Measurements from ENCODE around the gene CRX. TPM values are rescaled to one million over a fixed set of nuclear protein-coding genes. Genes with fewer than 3 reads are reported as not detected.

Gene CRX
- total and polyA plus RNA-seq, 2 donors (not counting 1 experiment from before 2014, with no cell fraction given) = not detected

DNA sequence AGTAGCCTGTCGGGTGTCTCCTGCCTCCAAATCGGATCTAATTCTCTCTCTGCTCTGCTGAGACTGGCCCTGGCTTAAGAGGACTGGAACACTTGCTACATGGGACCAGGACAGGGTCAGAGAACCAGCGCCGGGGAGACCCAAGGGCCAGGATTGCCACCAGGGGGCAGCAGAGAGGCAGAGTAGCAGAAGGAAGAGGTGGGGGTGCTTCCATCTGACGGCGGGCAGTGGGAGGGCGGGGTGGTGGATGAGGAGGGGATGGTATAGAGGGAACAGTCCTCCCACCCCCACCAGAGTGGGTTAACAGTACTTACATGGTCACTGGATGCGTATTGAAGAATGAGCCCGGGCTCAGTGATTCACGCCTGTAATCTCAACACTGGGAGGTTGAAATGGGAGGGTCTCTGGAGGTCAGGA is 31.3 kb upstream of the CRX start:
- H3K27ac ChIP-seq (ENCODE audit: insufficient read depth, low read length) = no peak overlapping the region
- TF ChIP-seq, protein P1, sequence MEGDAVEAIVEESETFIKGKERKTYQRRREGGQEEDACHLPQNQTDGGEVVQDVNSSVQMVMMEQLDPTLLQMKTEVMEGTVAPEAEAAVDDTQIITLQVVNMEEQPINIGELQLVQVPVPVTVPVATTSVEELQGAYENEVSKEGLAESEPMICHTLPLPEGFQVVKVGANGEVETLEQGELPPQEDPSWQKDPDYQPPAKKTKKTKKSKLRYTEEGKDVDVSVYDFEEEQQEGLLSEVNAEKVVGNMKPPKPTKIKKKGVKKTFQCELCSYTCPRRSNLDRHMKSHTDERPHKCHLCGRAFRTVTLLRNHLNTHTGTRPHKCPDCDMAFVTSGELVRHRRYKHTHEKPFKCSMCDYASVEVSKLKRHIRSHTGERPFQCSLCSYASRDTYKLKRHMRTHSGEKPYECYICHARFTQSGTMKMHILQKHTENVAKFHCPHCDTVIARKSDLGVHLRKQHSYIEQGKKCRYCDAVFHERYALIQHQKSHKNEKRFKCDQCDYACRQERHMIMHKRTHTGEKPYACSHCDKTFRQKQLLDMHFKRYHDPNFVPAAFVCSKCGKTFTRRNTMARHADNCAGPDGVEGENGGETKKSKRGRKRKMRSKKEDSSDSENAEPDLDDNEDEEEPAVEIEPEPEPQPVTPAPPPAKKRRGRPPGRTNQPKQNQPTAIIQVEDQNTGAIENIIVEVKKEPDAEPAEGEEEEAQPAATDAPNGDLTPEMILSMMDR (conservative IDR thresholded peaks at IDR 0.05 in 1 of 2, IDR thresholded peaks at IDR 0.05 in 1 of 2; ENCODE audit: low read depth in 1 of 2, low read length in 2 of 2) = peak; percentile 81 to 87
- TF ChIP-seq EZH2 (IDR thresholded peaks at IDR 0.05; ENCODE audit: low read length, missing control alignments) = no peak
- H3K79me2 ChIP-seq (ENCODE audit: control insufficient read depth, insufficient read depth, low read length) = no peaks in the 10 kb centered on the region
- H3K9ac ChIP-seq (ENCODE audit: insufficient read depth, low read length) = no peak overlapping the region
- no peak overlapping the region for H3K4me2 ChIP-seq (ENCODE audit: extremely low read depth, insufficient read depth, low read length)
- no peaks in the 10 kb centered on the region for H3K9me3 ChIP-seq (ENCODE audit: control insufficient read depth, insufficient read depth, low read depth, low read length)
- H3K4me1 ChIP-seq (ENCODE audit: control insufficient read depth, extremely low read depth, insufficient read depth, low read length) = no peaks in the 10 kb centered on the region
- no peak overlapping the region for H2AFZ ChIP-seq (ENCODE audit: low read length)
- peak; percentile 54 to 62 for DNase-seq (ENCODE audit: low read depth in 2 of 2)
- H4K20me1 ChIP-seq (ENCODE audit: control insufficient read depth, extremely low read depth, insufficient read depth, low read length) = no peaks in the 10 kb centered on the region
- no peaks in the 10 kb centered on the region for H3K36me3 ChIP-seq (ENCODE audit: control insufficient read depth, insufficient read depth, low read length)
- no peaks in the 10 kb centered on the region for H3K27me3 ChIP-seq (ENCODE audit: control insufficient read depth, insufficient read depth, low read length)
- H3K4me3 ChIP-seq (replicated peaks in 1 of 4; ENCODE audit: control extremely low read depth in 1 of 4, insufficient read depth in 1 of 4, low read depth in 3 of 4, low read length in 4 of 4) = no peak overlapping the region

DNA sequence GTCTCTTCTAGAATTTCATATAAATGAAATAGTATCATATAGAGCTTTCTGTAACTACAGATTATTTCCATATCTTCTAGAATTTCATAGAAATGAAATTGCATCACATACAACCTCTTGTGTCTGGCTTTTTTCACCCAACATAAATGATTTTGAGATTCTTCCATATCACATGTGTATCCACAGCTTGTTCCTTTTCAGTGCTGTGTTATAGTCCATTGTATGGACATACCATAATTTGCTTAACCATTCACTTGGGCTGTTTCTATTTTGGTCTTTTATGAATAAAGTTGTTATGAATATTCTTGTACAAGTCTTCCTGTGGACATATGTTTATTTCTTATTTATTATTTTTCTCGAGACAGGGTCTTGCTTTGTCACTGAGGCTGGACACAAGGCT is 29.1 kb upstream of the CRX start:
- Histone ChIP-seq H4K20me1 (ENCODE audit: control insufficient read depth, extremely low read depth, insufficient read depth, low read length) (no peaks in the 10 kb centered on the region), H3K4me3 (replicated peaks in 1 of 4; ENCODE audit: control extremely low read depth in 1 of 4, insufficient read depth in 1 of 4, low read depth in 3 of 4, low read length in 4 of 4) (no peak overlapping the region), H3K9me3 (ENCODE audit: control insufficient read depth, insufficient read depth, low read depth, low read length) (no peaks in the 10 kb centered on the region), H2AFZ (ENCODE audit: low read length) (no peak overlapping the region), H3K9ac (ENCODE audit: insufficient read depth, low read length) (no peak overlapping the region), H3K4me2 (ENCODE audit: extremely low read depth, insufficient read depth, low read length) (no peak overlapping the region), H3K36me3 (ENCODE audit: control insufficient read depth, insufficient read depth, low read length) (no peaks in the 10 kb centered on the region), H3K4me1 (ENCODE audit: control insufficient read depth, extremely low read depth, insufficient read depth, low read length) (no peaks in the 10 kb centered on the region), H3K27ac (ENCODE audit: insufficient read depth, low read length) (no peak overlapping the region), H3K79me2 (ENCODE audit: control insufficient read depth, insufficient read depth, low read length) (no peaks in the 10 kb centered on the region), H3K27me3 (ENCODE audit: control insufficient read depth, insufficient read depth, low read length) (no peaks in the 10 kb centered on the region)
- TF ChIP-seq, protein P1 (conservative IDR thresholded peaks at IDR 0.05 in 1 of 2, IDR thresholded peaks at IDR 0.05 in 1 of 2; ENCODE audit: low read depth in 1 of 2, low read length in 2 of 2) = no peak
- TF ChIP-seq EZH2 (IDR thresholded peaks at IDR 0.05; ENCODE audit: low read length, missing control alignments) = no peak
- DNase-seq (ENCODE audit: low read depth in 2 of 2) = no peak

DNA sequence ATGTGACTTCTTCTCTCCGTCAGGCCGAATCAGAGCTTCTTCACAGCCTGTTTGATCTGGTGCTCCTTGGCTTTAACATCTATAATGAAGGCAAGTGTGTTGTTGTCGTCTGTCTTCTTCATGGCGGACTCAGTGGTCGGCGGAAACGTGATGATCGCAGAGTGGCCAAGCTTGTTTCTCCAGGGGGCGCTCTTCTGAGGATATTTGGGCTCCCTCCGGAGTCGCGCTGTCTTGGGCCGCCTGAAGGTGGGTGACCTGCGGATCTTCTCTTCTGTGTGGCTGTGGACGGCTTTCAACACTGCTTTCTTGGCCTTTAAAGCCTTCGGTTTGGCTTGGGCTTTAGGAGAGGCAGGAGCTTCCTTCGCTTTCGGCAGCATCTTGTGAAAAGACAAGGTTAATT is 27.2 kb upstream of the CRX start:
- Histone ChIP-seq H3K4me1 (ENCODE audit: control insufficient read depth, extremely low read depth, insufficient read depth, low read length) (no peaks in the 10 kb centered on the region), H3K9me3 (ENCODE audit: control insufficient read depth, insufficient read depth, low read depth, low read length) (no peaks in the 10 kb centered on the region), H3K36me3 (ENCODE audit: control insufficient read depth, insufficient read depth, low read length) (no peaks in the 10 kb centered on the region), H3K4me3 (replicated peaks in 1 of 4; ENCODE audit: control extremely low read depth in 1 of 4, insufficient read depth in 1 of 4, low read depth in 3 of 4, low read length in 4 of 4) (no peak overlapping the region), H2AFZ (ENCODE audit: low read length) (no peak overlapping the region), H4K20me1 (ENCODE audit: control insufficient read depth, extremely low read depth, insufficient read depth, low read length) (no peaks in the 10 kb centered on the region), H3K4me2 (ENCODE audit: extremely low read depth, insufficient read depth, low read length) (no peak overlapping the region), H3K9ac (ENCODE audit: insufficient read depth, low read length) (no peak overlapping the region), H3K27ac (ENCODE audit: insufficient read depth, low read length) (no peak overlapping the region), H3K79me2 (ENCODE audit: control insufficient read depth, insufficient read depth, low read length) (no peaks in the 10 kb centered on the region), H3K27me3 (ENCODE audit: control insufficient read depth, insufficient read depth, low read length) (no peaks in the 10 kb centered on the region)
- TF ChIP-seq EZH2 (IDR thresholded peaks at IDR 0.05; ENCODE audit: low read length, missing control alignments) = no peak
- TF ChIP-seq, protein P1 (conservative IDR thresholded peaks at IDR 0.05 in 1 of 2, IDR thresholded peaks at IDR 0.05 in 1 of 2; ENCODE audit: low read depth in 1 of 2, low read length in 2 of 2) = no peak
- DNase-seq (ENCODE audit: low read depth in 2 of 2) = no peak
